Measurements from ENCODE around the gene CLPTM1L.

- TF ChIP-seq POLR2A (IDR thresholded peaks at IDR 0.05; ENCODE audit: low read depth, low read length): no peak
- TF ChIP-seq TAF1 (IDR thresholded peaks at IDR 0.05; ENCODE audit: borderline replicate concordance, low read depth, low read length): no peak
- no peak for TF ChIP-seq POLR2AphosphoS5 (IDR thresholded peaks at IDR 0.05; ENCODE audit: low read depth, low read length)
Observed at GRCh38 chr5:1347571-1347970, 2.7 kb upstream of the CLPTM1L start.
